GM12878 (cell line): Measurements from ENCODE around the gene RBM15. TPM values are rescaled to one million over a fixed set of nuclear protein-coding genes. Genes with fewer than 3 reads are reported as not detected.

Experiments
- ATAC-seq: fragments of 200-7000 bp; cut with Tn5 transposase; 3 replicates; pipeline ENCODE4 v1.9.1; 2020; ENCODE audit warnings: mild to moderate bottlenecking, moderate library complexity
- BruUV-seq: library from RNA; stranded (reverse); fragments of 400-500 nt; replicated peaks from 2 replicates; lab custom pipeline; 2021; lab: Mats Ljungman, UMichigan
- CTCF ChIA-PET: fragments of 300-600 bp; sonication (Branson Sonifier 250); formaldehyde crosslinking; extraction: SDS; loops from one replicate; lab custom pipeline; 2021; ENCODE audit warnings: inconsistent platforms; lab: Yijun Ruan, JAX
- POLR2A ChIA-PET: fragments of 350-600 bp; formaldehyde crosslinking; extraction: SDS; loops from one replicate; lab custom pipeline; 2021; ENCODE audit warnings: inconsistent platforms; lab: Charles Lee
- RAD21 ChIA-PET: fragments of 300-600 bp; sonication (Branson Sonifier 250); formaldehyde crosslinking; loops from one replicate; lab custom pipeline; 2023; ENCODE audit warnings: antibody characterized with exemption; ENCODE audit not compliant: unreplicated experiment; lab: Charles Lee
- SMC1A ChIA-PET: fragments of 300-600 bp; sonication (Branson Sonifier 250); formaldehyde crosslinking; loops from one replicate; lab custom pipeline; 2023; ENCODE audit not compliant: unreplicated experiment, uncharacterized antibody; lab: Charles Lee
- DNase-seq: peaks from one replicate; pipeline ENCODE4 v3.0.0-alpha.2; 2011; ENCODE audit warnings: low read depth, low spot score
- FAIRE-seq: peaks from 3 replicates; lab custom pipeline; 2011; peaks lifted over from hg19 to GRCh38; lab: Jason Lieb, UNC
- H2AFZ ChIP-seq: 2 replicates; pipeline ENCODE4 v1.6.0; 2011; ENCODE audit warnings: low read depth, low read length, control low read depth; ENCODE audit not compliant: control insufficient read depth
- H3K27ac ChIP-seq: 2 replicates; pipeline ENCODE4 v1.5.1; 2011; ENCODE audit warnings: control low read depth; ENCODE audit not compliant: control insufficient read depth, insufficient read depth
- H3K27me3 ChIP-seq, 2 experiments: replicated peaks in 1 of 2; 2 replicates each; pipeline versions ENCODE4 v1.6.0 to v1.6.1; 2011; ENCODE audit warnings: low read length in 1 of 2; ENCODE audit not compliant: control insufficient read depth in 2 of 2, insufficient read depth in 2 of 2
- H3K36me3 ChIP-seq, 2 experiments: 2 replicates each; pipeline ENCODE4 v1.5.1; 2011; ENCODE audit warnings: low read length in 1 of 2; ENCODE audit not compliant: control insufficient read depth in 2 of 2, insufficient read depth in 2 of 2
- H3K4me1 ChIP-seq: 2 replicates; pipeline ENCODE4 v1.6.1; 2011; ENCODE audit warnings: mild to moderate bottlenecking, low read length, moderate library complexity, mixed read lengths; ENCODE audit not compliant: control insufficient read depth, insufficient read depth
- H3K4me2 ChIP-seq: 2 replicates; pipeline ENCODE4 v1.6.0; 2011; ENCODE audit warnings: control low read depth; ENCODE audit not compliant: control insufficient read depth, insufficient read depth
- H3K4me3 ChIP-seq: fragments of 200-600 bp; sonication (generic); 2 replicates; pipeline ENCODE4 v1.5.1; 2016
- H3K79me2 ChIP-seq: 2 replicates; pipeline ENCODE4 v1.6.0; 2011; ENCODE audit warnings: low read length; ENCODE audit not compliant: control insufficient read depth, insufficient read depth
- H3K9ac ChIP-seq: 2 replicates; pipeline ENCODE4 v1.8.0; 2011; ENCODE audit warnings: low read length, control low read depth, mixed read lengths; ENCODE audit not compliant: control insufficient read depth, insufficient read depth
- H3K9me3 ChIP-seq: replicated peaks from 3 replicates; pipeline ENCODE4 v1.5.1; 2011; ENCODE audit warnings: mild to moderate bottlenecking, low read length; ENCODE audit not compliant: control insufficient read depth, insufficient read depth
- H4K20me1 ChIP-seq: 2 replicates; pipeline ENCODE4 v1.6.0; 2011; ENCODE audit not compliant: control insufficient read depth, insufficient read depth
- DPF2 ChIP-seq: fragments of 450-650 bp; IDR thresholded peaks from 2 replicates; pipeline ENCODE4 v1.6.1; 2017; ENCODE audit warnings: mild to moderate bottlenecking
- MXI1 ChIP-seq: fragments of 150-350 bp; IDR thresholded peaks from 2 replicates; pipeline ENCODE4 v1.6.1; 2011; ENCODE audit warnings: low read depth, mild to moderate bottlenecking, inconsistent platforms, low read length, improper control_type of control experiment
- PRDM15 ChIP-seq: fragments of 450-650 bp; formaldehyde crosslinking; IDR thresholded peaks from 2 replicates; pipeline ENCODE4 v1.4.0; 2020; ENCODE audit warnings: mild to moderate bottlenecking, moderate library complexity
- RAD51 ChIP-seq: fragments of 450-650 bp; IDR thresholded peaks from 2 replicates; pipeline ENCODE4 v1.6.1; 2016; ENCODE audit warnings: moderate library complexity, mild to moderate bottlenecking, inconsistent platforms
- RELB ChIP-seq: fragments of 450-650 bp; IDR thresholded peaks from 2 replicates; pipeline ENCODE4 v1.6.1; 2017; ENCODE audit warnings: low read depth, mild to moderate bottlenecking, moderate library complexity
- SIN3A ChIP-seq: IDR thresholded peaks from 2 replicates; pipeline ENCODE4 v1.6.1; 2012; ENCODE audit warnings: low read depth, low read length, improper control_type of control experiment
- SKIL ChIP-seq: fragments of 450-650 bp; IDR thresholded peaks from 2 replicates; pipeline ENCODE4 v1.6.1; 2017; ENCODE audit warnings: mild to moderate bottlenecking, low read depth, inconsistent platforms; ENCODE audit not compliant: poor library complexity, severe bottlenecking
- YY1 ChIP-seq: IDR thresholded peaks from 2 replicates; pipeline ENCODE4 v1.6.1; 2011; ENCODE audit warnings: low read depth, mild to moderate bottlenecking, low read length
- ZNF274 ChIP-seq: IDR thresholded peaks from one replicate; pipeline ENCODE4 v1.8.0; 2011; ENCODE audit not compliant: insufficient read length, insufficient read depth
- WGBS: methylation state at CpG from one replicate; pipeline ENCODE4 v1.1.6; 2016; ENCODE audit warnings: low lambda C conversion rate; ENCODE audit not compliant: insufficient replicate concordance, insufficient coverage; ENCODE audit errors: missing lambda C conversion rate; 5-methylcytosine and 5-hydroxymethylcytosine counted together
- in situ Hi-C: fragments of 300-500 bp; cut with MboI; formaldehyde crosslinking; loops from 9 replicates; pipeline ENCODE4 v1.14.3; 2018; ENCODE audit warnings: mixed read lengths
- intact Hi-C: fragments of 100-400 bp; cut with micrococcal nuclease; formaldehyde crosslinking; loops from one replicate; pipeline ENCODE4 v1.14.2; 2022; ENCODE audit not compliant: unreplicated experiment
- polyA plus RNA-seq, 11 experiments: library from polyadenylated mRNA; depleted of rRNA in 4 of 11; unstranded in 6 of 11; stranded (reverse) in 5 of 11; fragments of >200 nt; fragmentation: Nextera tagmentation in 4 of 11; fragmentation: Illumina TruSeq in 1 of 11; extraction: Ambion mirVana in 4 of 11; extraction: Trizol in 1 of 11; gene quantifications; 1 replicate in 1 of 11; 2 replicates in 10 of 11; pipeline versions ENCODE4 v1.2.1 to v1.2.3, GENCODE V29; 2011 to 2016; ENCODE audit warnings: inconsistent platforms in 2 of 11, missing spikeins in 2 of 11, low read depth in 1 of 11
- total RNA-seq, 4 experiments: library from RNA; depleted of rRNA in 3 of 4; stranded (reverse); fragments of >200 nt in 3 of 4; fragmentation: Illumina TruSeq in 1 of 4; extraction: Trizol in 1 of 4; gene quantifications; 2 replicates each; pipeline versions ENCODE4 v1.2.1 to v1.2.3, GENCODE V29; 2013 to 2021

The RBM15 gene
- total and polyA plus RNA-seq, 10 of the 15 experiments (the other 5 are each of a cell fraction or from before 2014, with no cell fraction given), result 3.1 to 63.2 (median 26.7) TPM

GRCh38 chr1:110370827-110371226 is 31.6 kb downstream of the RBM15 start:
- ATAC-seq, result peak; percentile 78
- no peak for DNase-seq
- peaks cover 2 to 8% of the 10 kb centered on the region in 2 experiments for H3K36me3 ChIP-seq
- TF ChIP-seq RAD51 (no peak), YY1 (no peak), ZNF274 (no peak), DPF2 (no peak), SIN3A (no peak)
- H2AFZ ChIP-seq, result no peak overlapping the region
- H4K20me1 ChIP-seq, result no peaks in the 10 kb centered on the region
- intact Hi-C loops, result no loop called here
- POLR2A ChIA-PET, result interaction anchor here (1.0 kb wide), 1 partner anchor 13 kb away, joined by 5 read pairs; no protein-coding TSS in a partner anchor
- no peak for FAIRE-seq
- no peak overlapping the region for H3K9ac ChIP-seq
- H3K27ac ChIP-seq, result no peak overlapping the region
- CTCF ChIA-PET, result no interaction called here
- no peaks in the 10 kb centered on the region for H3K4me1 ChIP-seq
- RAD21 ChIA-PET, result no interaction called here
- no TSS peak for BruUV-seq
- H3K9me3 ChIP-seq, result no peaks in the 10 kb centered on the region
- SMC1A ChIA-PET, result interaction anchor here (1.0 to 3.3 kb wide), 3 partner anchors 12 to 19 kb away, joined by 4 to 10 read pairs (median 4); no protein-coding TSS in a partner anchor
- WGBS, result 0% methylated on average over 1 of the region's 1 CpG
- in situ Hi-C loops, result no loop called here
- H3K27me3 ChIP-seq, result no peaks in the 10 kb centered on the region
- H3K4me2 ChIP-seq, result no peak overlapping the region
- H3K79me2 ChIP-seq, result no peaks in the 10 kb centered on the region; the same call in none of the 2 replicates
- no peak overlapping the region for H3K4me3 ChIP-seq

GRCh38 chr1:110375490-110375889 is 36.3 kb downstream of the RBM15 start:
- Histone ChIP-seq H3K9ac (no peak overlapping the region), H3K79me2 (no peaks in the 10 kb centered on the region), H3K4me1 (no peaks in the 10 kb centered on the region), H3K27me3 (no peaks in the 10 kb centered on the region), H3K4me2 (no peak overlapping the region), H4K20me1 (no peaks in the 10 kb centered on the region), H2AFZ (no peak overlapping the region), H3K9me3 (no peaks in the 10 kb centered on the region), H3K27ac (no peak overlapping the region), H3K36me3 (peaks cover 2 to 15% of the 10 kb centered on the region in 2 experiments), H3K4me3 (no peak overlapping the region)
- CTCF ChIA-PET, result interaction anchor here (0.6 to 1.2 kb wide), 3 partner anchors 9 to 136 kb away, joined by 3 read pairs; no protein-coding TSS in a partner anchor
- RAD21 ChIA-PET, result no interaction called here
- POLR2A ChIA-PET, result interaction anchor here (1.3 to 2.1 kb wide), 2 partner anchors 25 to 27 kb away, joined by 3 to 6 read pairs; no protein-coding TSS in a partner anchor
- SMC1A ChIA-PET, result no interaction called here
- in situ Hi-C loops (no loop called here), intact Hi-C loops (no loop called here)
- FAIRE-seq (no peak), DNase-seq (no peak), ATAC-seq (no peak)
- no TSS peak for BruUV-seq
- WGBS, result 100% methylated on average over 1 of the region's 1 CpG
- TF ChIP-seq PRDM15 (no peak), MXI1 (no peak), SKIL (no peak), RELB (no peak)
